ENCODE measurements around the gene GMPR2.

DNA sequence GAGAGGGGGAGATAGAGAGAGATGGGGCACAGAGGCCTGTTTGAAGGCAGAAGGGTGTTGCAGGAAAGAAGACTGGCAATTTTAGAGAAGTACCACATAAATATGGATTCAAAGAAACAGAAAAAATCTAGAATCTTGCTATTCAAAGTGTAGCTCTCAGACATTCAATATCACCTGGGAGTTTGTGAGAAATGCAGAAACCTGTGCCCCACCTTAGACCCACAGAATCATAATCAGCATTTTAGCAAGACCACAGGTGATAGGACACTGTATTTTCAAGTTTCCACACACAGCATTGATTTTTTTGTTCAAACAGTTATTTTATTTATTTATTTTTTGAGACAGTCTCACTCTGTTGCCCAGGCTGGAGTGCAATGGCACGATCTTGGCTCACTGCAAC is 3.8 kb upstream of the GMPR2 start:
- TF ChIP-seq, protein P1, sequence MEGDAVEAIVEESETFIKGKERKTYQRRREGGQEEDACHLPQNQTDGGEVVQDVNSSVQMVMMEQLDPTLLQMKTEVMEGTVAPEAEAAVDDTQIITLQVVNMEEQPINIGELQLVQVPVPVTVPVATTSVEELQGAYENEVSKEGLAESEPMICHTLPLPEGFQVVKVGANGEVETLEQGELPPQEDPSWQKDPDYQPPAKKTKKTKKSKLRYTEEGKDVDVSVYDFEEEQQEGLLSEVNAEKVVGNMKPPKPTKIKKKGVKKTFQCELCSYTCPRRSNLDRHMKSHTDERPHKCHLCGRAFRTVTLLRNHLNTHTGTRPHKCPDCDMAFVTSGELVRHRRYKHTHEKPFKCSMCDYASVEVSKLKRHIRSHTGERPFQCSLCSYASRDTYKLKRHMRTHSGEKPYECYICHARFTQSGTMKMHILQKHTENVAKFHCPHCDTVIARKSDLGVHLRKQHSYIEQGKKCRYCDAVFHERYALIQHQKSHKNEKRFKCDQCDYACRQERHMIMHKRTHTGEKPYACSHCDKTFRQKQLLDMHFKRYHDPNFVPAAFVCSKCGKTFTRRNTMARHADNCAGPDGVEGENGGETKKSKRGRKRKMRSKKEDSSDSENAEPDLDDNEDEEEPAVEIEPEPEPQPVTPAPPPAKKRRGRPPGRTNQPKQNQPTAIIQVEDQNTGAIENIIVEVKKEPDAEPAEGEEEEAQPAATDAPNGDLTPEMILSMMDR (IDR thresholded peaks at IDR 0.05) = no peak
- TF ChIP-seq POLR2A (IDR thresholded peaks at IDR 0.05) = no peak

Data from thyroid gland (tissue), 4 donors.